ENCODE data around the gene SORCS2.

The SORCS2 gene

DNA sequence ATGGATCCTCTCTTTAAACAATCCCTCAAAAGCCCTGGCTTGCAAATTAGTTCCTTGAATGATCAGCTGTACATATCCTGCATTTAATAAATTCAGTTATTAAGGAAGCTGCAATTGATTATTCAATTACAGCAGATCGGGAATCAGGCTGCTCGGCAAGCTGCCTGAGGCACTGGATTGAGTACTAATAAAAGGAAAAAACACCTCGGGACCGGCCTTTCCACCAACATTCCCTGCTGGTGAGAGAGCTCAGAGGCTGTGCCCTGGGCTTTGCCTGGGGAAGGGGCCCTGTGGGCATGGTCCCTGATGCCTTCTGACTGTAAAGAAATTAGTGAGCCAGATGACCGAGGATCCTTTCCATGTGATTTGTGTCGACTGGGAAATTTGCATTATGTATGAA, 69.2 kb downstream of the SORCS2 start:
- POLR2A ChIA-PET, result no interaction called here
- no peak overlapping the region for H3K4me3 ChIP-seq (ENCODE audit: low read depth, low read length)
- no peak for TF ChIP-seq ZNF2 (tag by site-specific recombination; IDR thresholded peaks at IDR 0.05)
- TF ChIP-seq ZNF433 (tag by site-specific recombination; IDR thresholded peaks at IDR 0.05; ENCODE audit: low read depth), result no peak
- H3K4me1 ChIP-seq (ENCODE audit: control insufficient read depth, insufficient read depth, low read length), result no peaks in the 10 kb centered on the region
- no peaks in the 10 kb centered on the region for H3K9me3 ChIP-seq (ENCODE audit: control insufficient read depth, insufficient read depth, low read depth, low read length)
- CTCF ChIA-PET, result interaction anchor here (0.7 kb wide), 2 partner anchors 21 to 190 kb away, joined by 3 read pairs; no protein-coding TSS in a partner anchor
- no peaks in the 10 kb centered on the region for H3K36me3 ChIP-seq (ENCODE audit: control insufficient read depth in 2 of 2, insufficient read depth in 1 of 2, low read length in 2 of 2)
- H3K27ac ChIP-seq (ENCODE audit: extremely low read depth, low read depth, low read length), result no peak overlapping the region

DNA sequence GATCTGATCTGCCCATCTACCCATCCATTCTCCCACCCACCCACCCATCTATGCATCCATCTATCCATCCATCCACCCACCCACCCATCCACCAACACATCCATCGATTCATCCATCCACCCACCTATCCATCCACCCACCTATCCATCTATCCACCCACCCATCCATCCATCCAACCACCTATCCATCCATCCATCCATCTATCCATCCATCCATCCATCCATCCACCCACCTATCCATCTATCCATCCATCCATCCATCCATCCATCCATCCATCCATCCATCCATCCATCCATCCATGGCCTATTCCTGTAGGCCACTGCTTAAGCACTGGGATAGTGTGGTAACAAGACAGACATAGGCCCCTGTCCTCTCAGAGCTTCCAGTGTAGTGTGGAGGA, 69.8 kb downstream of the SORCS2 start:
- no peaks in the 10 kb centered on the region for H3K36me3 ChIP-seq (ENCODE audit: control insufficient read depth in 2 of 2, insufficient read depth in 1 of 2, low read length in 2 of 2)
- CTCF ChIA-PET, result no interaction called here
- H3K4me3 ChIP-seq (ENCODE audit: low read depth, low read length), result no peak overlapping the region
- no peaks in the 10 kb centered on the region for H3K4me1 ChIP-seq (ENCODE audit: control insufficient read depth, insufficient read depth, low read length)
- POLR2A ChIA-PET, result no interaction called here
- no peaks in the 10 kb centered on the region for H3K9me3 ChIP-seq (ENCODE audit: control insufficient read depth, insufficient read depth, low read depth, low read length)
- H3K27ac ChIP-seq (ENCODE audit: extremely low read depth, low read depth, low read length), result no peak overlapping the region
- TF ChIP-seq ZNF366 (tag by site-specific recombination; conservative IDR thresholded peaks at IDR 0.05) (peak; percentile 90), HOXD13 (CRISPR knock-in tag; IDR thresholded peaks at IDR 0.05; ENCODE audit: borderline replicate concordance) (no peak), ZBTB17 (tag by site-specific recombination; IDR thresholded peaks at IDR 0.05) (peak; percentile 44; the same call in 1 of the 2 replicates), EGR2 (tag by site-specific recombination; IDR thresholded peaks at IDR 0.05; ENCODE audit: low read depth) (peak; percentile 79; the same call in 1 of the 2 replicates), ZFHX2 (tag by site-specific recombination; conservative IDR thresholded peaks at IDR 0.05) (peak; percentile 60)

DNA sequence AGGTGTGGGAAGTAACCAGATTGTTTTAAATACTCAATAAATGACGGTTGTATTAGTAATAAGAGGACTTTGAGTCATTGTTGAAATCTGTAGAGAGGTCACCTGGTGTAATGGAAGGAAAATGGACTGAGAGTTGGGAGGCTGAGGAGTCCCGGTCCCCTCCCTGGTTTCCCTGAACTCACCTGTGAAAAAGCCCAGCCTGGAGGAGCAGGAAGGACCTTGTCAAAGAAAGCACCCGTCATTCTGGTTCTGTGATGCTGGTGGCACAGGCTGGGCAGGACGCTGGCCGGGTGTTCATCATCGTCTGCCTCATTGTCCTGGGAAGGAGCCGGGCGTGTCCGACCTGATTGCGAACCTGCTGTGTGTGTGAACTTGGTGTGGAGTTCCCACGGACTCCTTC, 70.8 kb downstream of the SORCS2 start:
- CTCF ChIA-PET, result no interaction called here

DNA sequence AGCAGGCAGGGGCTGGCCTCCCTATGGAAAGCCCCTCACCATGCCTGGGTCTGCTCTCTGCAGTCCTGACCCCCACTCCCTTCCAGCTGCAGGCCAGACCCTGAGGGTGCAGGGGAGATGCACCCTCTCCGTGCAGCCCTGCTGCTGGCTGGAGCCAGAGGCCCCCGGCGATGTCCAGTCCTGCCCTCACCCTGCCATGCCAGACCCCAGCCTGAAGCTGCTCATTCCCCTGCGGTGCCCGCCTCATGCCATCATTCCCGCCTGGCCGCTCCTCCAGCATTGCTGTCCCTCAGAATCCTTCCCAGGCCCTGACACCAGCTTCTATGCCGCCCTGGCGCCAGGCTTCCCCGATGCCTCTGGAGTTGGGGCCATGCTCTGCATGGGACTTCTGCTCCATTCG, 72.4 kb downstream of the SORCS2 start:
- Histone ChIP-seq H3K27ac (ENCODE audit: extremely low read depth, low read depth, low read length) (no peak overlapping the region), H3K36me3 (ENCODE audit: control insufficient read depth in 2 of 2, insufficient read depth in 1 of 2, low read length in 2 of 2) (no peaks in the 10 kb centered on the region), H3K9me3 (ENCODE audit: control insufficient read depth, insufficient read depth, low read depth, low read length) (no peaks in the 10 kb centered on the region), H3K4me1 (ENCODE audit: control insufficient read depth, insufficient read depth, low read length) (no peaks in the 10 kb centered on the region), H3K4me3 (ENCODE audit: low read depth, low read length) (no peak overlapping the region)
- ChIA-PET POLR2A (no interaction called here), CTCF (interaction anchor here (0.6 kb wide), 1 partner anchor 12 kb away, joined by 3 read pairs; no protein-coding TSS in a partner anchor)
- no peak for TF ChIP-seq ZNF391 (tag by site-specific recombination; IDR thresholded peaks at IDR 0.05; ENCODE audit: borderline replicate concordance, low read depth)

More for the DNA sequence above, 70.8 kb downstream of the SORCS2 start:
- no peaks in the 10 kb centered on the region for H3K36me3 ChIP-seq (ENCODE audit: control insufficient read depth in 2 of 2, insufficient read depth in 1 of 2, low read length in 2 of 2)
- H3K4me1 ChIP-seq (ENCODE audit: control insufficient read depth, insufficient read depth, low read length), result no peaks in the 10 kb centered on the region
- H3K9me3 ChIP-seq (ENCODE audit: control insufficient read depth, insufficient read depth, low read depth, low read length), result no peaks in the 10 kb centered on the region
- no peak overlapping the region for H3K27ac ChIP-seq (ENCODE audit: extremely low read depth, low read depth, low read length)
- no peak overlapping the region for H3K4me3 ChIP-seq (ENCODE audit: low read depth, low read length)
- TF ChIP-seq SP2 (tag by site-specific recombination; IDR thresholded peaks at IDR 0.05), result no peak
- TF ChIP-seq ZNF791 (tag by site-specific recombination; IDR thresholded peaks at IDR 0.05), result no peak
- no peak for TF ChIP-seq ZNF248 (tag by site-specific recombination; IDR thresholded peaks at IDR 0.05)
- TF ChIP-seq, protein P1, sequence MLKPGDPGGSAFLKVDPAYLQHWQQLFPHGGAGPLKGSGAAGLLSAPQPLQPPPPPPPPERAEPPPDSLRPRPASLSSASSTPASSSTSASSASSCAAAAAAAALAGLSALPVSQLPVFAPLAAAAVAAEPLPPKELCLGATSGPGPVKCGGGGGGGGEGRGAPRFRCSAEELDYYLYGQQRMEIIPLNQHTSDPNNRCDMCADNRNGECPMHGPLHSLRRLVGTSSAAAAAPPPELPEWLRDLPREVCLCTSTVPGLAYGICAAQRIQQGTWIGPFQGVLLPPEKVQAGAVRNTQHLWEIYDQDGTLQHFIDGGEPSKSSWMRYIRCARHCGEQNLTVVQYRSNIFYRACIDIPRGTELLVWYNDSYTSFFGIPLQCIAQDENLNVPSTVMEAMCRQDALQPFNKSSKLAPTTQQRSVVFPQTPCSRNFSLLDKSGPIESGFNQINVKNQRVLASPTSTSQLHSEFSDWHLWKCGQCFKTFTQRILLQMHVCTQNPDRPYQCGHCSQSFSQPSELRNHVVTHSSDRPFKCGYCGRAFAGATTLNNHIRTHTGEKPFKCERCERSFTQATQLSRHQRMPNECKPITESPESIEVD (tag by site-specific recombination; IDR thresholded peaks at IDR 0.05), result no peak
- POLR2A ChIA-PET, result no interaction called here

DNA sequence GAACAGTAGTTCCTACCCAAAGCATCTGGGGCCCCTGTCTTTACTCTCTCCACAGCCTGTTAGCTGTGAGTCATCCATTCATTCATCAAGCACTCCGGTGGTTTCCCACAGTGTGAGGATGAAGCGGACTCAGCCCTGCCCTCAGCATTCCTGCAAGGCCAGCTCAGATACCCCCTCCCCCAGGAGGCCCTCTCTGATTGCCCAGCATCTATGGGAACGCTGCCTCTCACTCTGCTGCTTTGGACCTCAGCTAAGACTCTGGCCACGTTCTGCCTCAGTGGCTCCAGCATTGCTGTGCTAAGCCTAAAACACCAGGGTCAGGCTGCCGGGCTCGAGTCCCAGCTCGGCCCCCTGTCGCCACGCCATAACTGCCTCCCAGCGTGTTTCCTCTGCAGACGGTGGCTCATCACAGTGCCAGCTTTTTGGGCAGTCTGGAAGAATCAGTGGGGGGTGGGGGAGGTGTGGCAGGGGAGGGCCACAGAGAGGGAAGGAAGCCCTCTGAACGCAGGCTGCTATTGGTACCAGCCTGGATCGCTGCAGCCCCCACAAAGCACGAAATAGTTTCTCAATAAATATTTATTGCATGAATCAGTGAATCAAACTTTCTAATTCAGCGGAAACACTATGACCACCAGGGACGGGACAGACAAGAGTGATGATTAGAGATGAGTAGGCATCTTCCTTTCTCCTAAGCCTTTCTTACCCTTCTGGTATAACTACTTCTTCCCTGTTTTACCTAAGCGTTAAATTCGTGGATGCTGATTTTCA, 74.4 kb downstream of the SORCS2 start:
- POLR2A ChIA-PET, result no interaction called here
- H3K27ac ChIP-seq (ENCODE audit: extremely low read depth, low read depth, low read length), result no peak overlapping the region
- TF ChIP-seq ZNF843 (tag by site-specific recombination; IDR thresholded peaks at IDR 0.05) (no peak), ZIC2 (tag by site-specific recombination; IDR thresholded peaks at IDR 0.05) (peak; percentile 65)
- CTCF ChIA-PET, result interaction anchor here (0.6 kb wide), 1 partner anchor 123 kb away, joined by 3 read pairs; no protein-coding TSS in a partner anchor
- H3K4me1 ChIP-seq (ENCODE audit: control insufficient read depth, insufficient read depth, low read length), result no peaks in the 10 kb centered on the region
- H3K9me3 ChIP-seq (ENCODE audit: control insufficient read depth, insufficient read depth, low read depth, low read length), result no peaks in the 10 kb centered on the region
- no peaks in the 10 kb centered on the region for H3K36me3 ChIP-seq (ENCODE audit: control insufficient read depth in 2 of 2, insufficient read depth in 1 of 2, low read length in 2 of 2)
- no peak overlapping the region for H3K4me3 ChIP-seq (ENCODE audit: low read depth, low read length)

Measured in HEK293 (cell line).